Measurements from ENCODE around the gene PDZD4.

Gene PDZD4

DNA sequence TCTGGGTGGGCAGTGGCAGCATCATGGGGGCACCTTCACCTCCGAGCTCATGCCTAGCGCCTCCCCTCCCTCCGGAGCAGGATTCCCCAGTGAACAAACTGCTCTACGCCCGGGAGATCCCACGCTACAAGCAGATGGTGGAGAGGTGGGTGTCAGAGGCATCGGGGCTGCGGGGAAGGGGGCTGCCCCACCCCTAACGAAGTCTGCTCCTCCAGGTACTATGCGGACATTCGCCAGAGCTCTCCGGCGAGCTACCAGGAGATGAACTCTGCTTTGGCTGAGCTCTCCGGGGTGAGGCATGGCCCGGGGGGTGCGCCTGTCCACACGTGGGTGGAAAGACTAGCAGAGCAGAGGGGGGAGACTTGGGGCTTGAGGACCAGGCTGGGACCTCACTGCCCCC is 52.2 kb downstream of the PDZD4 start:
- no peak overlapping the region for H3K4me3 ChIP-seq (ENCODE audit: low read depth, low read length)
- in situ Hi-C loops (cut with HindIII; ENCODE audit: low sequenced_read_pairs) = no loop called here
- no peak for TF ChIP-seq CTCF (IDR thresholded peaks at IDR 0.05; ENCODE audit: low read depth, low read length)
- no peak for DNase-seq (ENCODE audit: low read depth, low spot score)

DNA sequence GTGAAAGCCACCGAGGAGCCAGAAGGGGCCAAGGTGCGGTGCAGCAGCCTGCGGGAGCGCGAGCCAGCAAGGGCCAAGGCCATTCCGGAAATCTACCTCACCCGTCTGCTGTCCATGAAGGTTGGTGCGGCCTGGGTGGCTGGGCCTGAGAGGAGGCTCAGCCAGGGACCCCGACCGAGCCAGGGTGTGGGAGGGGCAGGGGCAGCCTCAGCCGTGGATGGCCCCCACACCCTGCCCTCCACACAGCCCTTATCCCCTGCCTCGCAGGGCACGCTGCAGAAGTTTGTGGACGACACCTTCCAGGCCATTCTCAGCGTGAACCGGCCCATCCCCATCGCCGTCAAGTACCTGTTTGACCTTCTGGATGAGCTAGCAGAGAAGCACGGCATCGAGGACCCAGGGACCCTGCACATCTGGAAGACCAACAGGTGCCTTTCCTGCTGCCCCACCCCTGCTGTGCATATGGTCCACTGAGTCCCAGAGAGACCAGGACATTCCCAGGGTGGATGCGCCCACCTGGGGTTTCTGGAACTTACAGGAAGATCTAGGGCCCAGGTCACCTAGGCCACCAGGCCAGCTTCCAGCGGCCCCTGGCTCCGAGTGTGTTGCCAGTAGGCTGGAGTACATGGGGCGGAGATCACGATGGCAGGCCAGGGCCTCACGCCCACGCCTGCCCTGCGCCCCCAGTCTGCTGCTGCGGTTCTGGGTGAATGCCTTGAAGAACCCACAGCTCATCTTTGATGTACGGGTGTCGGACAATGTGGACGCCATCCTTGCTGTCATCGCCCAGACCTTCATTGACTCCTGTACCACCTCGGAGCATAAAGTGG is 52.9 kb downstream of the PDZD4 start:
- in situ Hi-C loops (cut with HindIII; ENCODE audit: low sequenced_read_pairs) = no loop called here
- TF ChIP-seq CTCF (IDR thresholded peaks at IDR 0.05; ENCODE audit: low read depth, low read length) = no peak
- H3K4me3 ChIP-seq (ENCODE audit: low read depth, low read length) = no peak overlapping the region
- no peak for DNase-seq (ENCODE audit: low read depth, low spot score)

DNA sequence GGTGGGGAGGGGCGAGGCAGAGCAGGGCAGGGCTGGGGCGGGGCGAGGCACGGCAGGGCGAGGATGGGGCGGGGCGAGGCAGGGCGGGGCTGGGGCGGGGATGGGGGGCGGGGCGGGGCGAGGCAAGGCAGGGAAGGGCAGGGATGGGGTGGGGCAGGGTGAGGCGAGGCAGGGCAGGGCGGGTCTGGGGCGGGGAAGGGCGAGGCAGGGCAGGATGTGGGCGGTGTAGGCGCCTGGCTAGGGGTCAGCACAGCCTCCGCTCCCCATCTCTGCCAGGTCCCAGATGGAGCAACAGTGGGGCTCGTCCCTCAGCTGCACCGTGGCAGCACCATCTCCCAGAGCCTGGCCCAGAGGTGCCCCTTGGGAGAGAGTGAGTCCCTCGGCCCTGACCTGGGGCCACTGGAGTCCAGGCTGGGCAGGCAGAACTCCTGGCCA is 53.7 kb downstream of the PDZD4 start:
- no peak for TF ChIP-seq CTCF (IDR thresholded peaks at IDR 0.05; ENCODE audit: low read depth, low read length)
- DNase-seq (ENCODE audit: low read depth, low spot score) = no peak
- in situ Hi-C loops (cut with HindIII; ENCODE audit: low sequenced_read_pairs) = no loop called here

GRCh38 chrX:153776120-153776599 is 54.2 kb downstream of the PDZD4 start:
- H3K4me3 ChIP-seq (ENCODE audit: low read depth, low read length) = no peak overlapping the region
- in situ Hi-C loops (cut with HindIII; ENCODE audit: low sequenced_read_pairs) = no loop called here
- no peak for DNase-seq (ENCODE audit: low read depth, low spot score)
- TF ChIP-seq CTCF (IDR thresholded peaks at IDR 0.05; ENCODE audit: low read depth, low read length) = no peak

More for the DNA sequence above, 53.7 kb downstream of the PDZD4 start:
- H3K4me3 ChIP-seq (ENCODE audit: low read depth, low read length) = no peak overlapping the region

GRCh38 chrX:153775293-153776119 is 54.8 kb downstream of the PDZD4 start:
- no peak for DNase-seq (ENCODE audit: low read depth, low spot score)
- in situ Hi-C loops (cut with HindIII; ENCODE audit: low sequenced_read_pairs) = no loop called here
- TF ChIP-seq CTCF (IDR thresholded peaks at IDR 0.05; ENCODE audit: low read depth, low read length) = no peak
- H3K4me3 ChIP-seq (ENCODE audit: low read depth, low read length) = no peak overlapping the region

DNA sequence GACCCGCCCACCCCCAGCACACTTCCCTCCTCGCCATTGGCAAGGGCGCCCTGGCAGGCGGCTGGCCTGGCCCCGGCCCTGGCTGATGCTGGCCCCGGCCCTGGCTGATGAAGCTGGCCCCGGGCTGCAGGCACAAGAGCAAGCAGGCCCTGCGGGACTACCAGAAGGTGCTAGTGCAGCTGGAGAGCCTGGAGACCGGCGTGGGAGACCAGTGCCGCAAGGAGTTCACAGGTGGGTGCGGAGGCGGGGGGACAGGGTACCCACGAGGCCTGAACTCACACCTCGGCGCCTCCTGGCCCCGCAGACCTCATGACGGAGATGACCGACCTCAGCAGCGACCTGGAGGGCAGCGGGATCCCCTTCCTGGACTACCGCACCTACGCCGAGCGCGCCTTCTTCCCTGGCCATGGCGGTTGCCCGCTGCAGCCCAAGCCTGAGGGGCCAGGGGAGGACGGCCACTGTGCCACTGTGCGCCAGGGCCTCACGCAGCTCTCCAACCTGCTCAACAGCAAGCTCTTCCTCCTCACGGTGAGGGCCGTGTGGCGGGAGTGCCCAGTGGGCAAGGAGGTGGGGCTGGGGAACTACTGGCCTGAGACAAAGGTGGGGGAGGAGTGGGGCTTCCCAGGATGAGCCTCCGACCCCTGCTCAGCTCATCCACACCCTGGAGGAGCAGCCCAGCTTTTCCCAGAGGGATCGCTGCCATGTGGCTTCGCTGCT is 55.6 kb downstream of the PDZD4 start:
- DNase-seq (ENCODE audit: low read depth, low spot score) = no peak
- in situ Hi-C loops (cut with HindIII; ENCODE audit: low sequenced_read_pairs) = no loop called here
- no peak overlapping the region for H3K4me3 ChIP-seq (ENCODE audit: low read depth, low read length)
- TF ChIP-seq CTCF (IDR thresholded peaks at IDR 0.05; ENCODE audit: low read depth, low read length) = no peak
